Skin of body (tissue), 2 donors: ENCODE results near the gene VILL. TPM values are rescaled to one million over a fixed set of nuclear protein-coding genes. Genes with fewer than 3 reads are reported as not detected.

ENCODE experiments used
- DNase-seq: peaks from one replicate; lab custom pipeline; 2025; lab: John Stamatoyannopoulos, UW
- total RNA-seq: library from RNA; depleted of rRNA; stranded (reverse); fragments of >200 nt; gene quantifications from one replicate; pipeline ENCODE4 v1.2.3, GENCODE V29; 2014

Gene VILL
- total RNA-seq, 1 donor from 2014 or later: 15.4 TPM

DNA sequence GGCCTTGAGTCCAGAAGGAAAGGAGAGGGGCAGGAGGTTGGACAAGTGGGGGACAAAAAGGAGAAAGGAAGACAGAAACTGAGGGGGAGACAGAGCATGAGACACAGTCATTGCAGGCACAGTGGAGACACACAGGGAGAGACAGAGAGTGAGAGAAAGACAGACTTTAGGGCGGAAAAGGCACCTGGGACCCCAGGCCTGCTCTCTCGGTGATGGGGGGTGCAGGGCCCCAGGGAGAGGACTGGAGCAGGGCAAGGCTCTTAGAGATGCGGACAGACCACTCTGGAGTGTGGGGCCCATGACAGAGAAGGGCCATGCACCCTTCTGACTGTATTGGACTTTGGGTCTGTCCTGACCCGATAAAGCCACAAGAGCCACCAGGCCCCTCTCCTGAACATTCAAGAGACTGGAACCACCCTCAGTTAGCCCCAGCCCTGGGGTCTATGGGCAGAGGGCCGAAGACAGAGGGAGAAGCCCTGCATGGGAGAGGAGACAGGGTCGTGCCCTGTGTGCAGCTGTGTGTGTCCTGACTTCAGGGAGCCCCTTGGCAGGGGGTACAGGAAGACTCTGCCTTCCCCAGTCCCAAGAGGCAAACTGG lies 26.4 kb downstream of the VILL start:
- no peak for DNase-seq

DNA sequence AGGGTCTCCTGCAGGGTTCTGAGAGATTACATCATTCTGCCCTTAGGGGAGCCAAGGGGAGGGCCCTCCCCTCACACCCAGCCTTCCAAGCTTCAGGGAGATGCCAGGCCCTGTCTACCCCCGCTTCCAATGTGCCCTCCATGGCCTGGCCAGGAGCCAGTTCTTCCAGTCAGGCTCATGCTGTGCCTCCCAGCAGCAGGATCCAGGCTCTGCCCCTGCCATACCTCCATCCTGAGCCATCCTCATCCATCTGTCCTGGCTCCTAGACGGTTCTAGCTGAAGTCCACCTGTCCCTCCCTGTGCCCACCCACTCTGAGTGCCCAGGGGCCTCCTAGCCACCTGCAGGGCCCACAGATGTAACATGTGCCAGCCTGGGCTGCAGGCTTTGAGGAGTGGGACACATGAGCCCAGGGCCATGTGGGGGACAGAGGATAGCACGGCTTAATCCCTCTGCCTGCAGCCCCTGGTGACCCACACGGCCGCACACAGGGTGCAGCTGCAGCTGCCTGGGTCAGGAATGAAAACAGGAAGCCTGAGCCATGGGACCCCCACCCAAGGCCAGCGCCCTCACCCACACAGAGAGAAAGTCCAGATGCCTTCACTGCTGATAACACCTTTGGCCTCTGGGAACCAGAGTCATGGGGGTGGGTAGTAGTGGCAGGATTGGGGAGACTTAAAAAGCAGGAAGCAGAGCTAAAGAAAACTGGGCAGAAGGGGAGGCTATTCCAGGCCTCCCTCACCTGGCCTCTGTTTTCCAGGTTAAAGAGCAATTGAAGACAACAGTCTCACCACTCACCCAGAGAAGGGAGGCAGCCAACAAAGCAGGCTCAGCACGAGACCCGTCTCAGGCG lies 27.1 kb downstream of the VILL start:
- no peak for DNase-seq

DNA sequence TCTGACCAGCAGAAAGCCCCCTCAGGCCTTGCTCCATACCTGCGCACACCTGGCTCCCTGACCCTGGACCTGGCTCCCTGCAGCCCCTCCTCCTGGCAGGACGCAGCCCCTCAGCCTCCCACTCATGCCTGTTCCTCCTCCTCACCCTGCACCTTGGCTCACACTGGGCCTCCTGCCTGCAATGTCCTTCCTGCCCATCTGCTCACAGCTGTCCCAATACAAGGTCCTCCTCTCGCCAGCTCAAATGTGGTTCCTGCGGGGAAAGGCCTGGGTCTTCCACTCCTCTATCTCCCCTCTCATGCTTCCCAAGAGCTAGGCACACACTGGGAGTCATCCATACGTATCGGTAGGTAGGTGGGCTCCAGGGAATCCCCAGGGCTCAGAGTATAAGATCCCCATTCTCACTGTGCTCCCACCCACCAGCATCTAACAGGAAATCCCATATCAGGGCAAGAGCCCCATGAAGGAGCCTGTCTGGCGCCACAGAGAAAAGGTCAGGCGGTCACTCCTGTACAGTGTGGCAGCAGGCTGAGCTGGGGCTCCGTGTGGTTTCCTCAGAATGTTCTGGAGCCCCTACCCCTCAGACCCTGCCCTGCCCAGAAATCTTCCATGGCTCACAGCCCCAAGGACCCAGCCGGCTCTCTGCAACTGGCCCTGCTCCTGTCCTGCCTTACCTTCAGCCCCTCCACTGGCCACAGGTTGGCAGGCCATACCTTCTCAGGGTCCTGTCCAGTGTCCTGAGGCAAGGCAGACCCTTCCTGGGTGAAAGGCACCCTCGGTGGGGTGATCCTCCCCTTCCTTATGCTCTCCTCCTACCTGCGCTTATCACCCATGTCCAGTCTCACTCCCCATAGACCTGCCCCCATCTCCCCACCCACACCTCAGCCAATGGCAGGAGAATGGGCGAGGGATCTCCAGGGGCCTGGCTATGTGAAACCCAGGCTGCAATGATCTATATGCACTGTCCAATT lies 28.0 kb downstream of the VILL start:
- DNase-seq: no peak

DNA sequence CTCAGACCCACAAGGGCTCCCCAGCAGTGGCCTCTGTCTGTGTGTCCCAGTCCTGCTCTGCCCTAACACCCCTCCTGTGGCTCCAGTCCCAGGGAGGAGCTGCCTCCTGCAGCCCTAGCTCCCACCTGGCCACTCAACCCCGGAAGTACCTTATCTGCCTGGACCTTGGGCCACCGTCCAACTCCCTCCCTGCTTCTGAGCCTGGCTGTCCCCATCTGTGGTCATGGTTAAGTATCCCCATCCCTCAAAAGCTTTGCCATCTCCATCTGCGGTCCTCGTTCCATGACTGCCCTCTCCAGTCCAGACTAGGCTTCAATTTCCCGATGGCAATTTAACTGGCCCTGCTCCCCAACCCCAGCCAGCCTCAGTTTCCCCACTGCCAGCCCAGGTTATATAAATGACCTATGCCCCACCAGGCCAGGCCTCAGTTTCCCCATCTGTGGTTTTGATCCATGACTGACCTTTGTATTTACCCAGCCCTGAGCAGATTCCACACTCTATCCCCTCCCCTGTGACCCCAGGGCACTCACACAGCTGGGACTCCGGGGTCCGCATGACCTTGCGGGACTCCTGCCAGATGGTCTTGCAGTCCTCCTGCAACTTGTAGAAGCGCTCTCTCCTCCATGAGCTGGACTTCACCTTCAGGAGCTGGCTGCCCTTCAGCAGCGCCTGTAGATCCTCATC lies 29.2 kb downstream of the VILL start:
- DNase-seq: no peak

GRCh38 chr3:38020342-38020726 lies 29.7 kb downstream of the VILL start:
- DNase-seq: no peak

DNA sequence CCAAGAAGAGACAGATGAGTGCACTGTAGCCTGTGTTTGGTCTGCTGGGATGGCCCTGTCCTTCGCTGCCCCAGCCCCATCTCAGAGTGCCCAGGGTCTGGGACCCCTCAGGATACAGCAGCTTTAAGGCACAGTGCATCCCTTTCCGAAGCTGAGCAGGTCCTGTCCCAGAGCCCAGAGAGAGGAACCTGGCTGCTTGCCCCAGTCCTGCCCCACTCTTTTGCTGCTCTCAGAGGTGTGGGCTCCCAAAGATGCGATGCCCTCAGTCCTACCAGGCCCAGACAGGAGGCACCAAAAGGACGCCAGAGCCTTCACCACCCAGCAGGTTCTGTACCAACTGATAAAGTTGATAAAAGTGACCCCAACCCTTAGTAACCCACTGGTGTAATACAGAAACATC lies 30.6 kb downstream of the VILL start:
- no peak for DNase-seq

DNA sequence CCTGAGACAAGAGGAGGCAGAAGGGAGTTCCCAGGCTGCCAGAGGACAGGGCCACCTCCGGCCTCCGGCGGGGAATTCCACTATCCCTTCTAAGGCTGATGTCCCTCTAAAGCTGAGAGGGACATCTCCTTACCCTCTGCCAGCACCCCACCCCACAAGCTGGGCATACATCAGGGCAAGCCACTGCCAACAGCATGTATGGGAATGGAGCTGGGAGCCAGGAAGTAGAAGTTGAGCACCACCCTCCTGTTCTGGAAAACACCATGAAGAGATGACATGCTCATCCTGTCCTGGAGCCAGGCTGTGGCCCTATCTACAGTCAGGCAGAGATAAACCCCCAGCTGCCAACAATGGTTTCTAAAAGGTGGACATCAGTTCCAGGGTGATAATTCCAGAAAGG lies 31.7 kb downstream of the VILL start:
- DNase-seq: no peak

DNA sequence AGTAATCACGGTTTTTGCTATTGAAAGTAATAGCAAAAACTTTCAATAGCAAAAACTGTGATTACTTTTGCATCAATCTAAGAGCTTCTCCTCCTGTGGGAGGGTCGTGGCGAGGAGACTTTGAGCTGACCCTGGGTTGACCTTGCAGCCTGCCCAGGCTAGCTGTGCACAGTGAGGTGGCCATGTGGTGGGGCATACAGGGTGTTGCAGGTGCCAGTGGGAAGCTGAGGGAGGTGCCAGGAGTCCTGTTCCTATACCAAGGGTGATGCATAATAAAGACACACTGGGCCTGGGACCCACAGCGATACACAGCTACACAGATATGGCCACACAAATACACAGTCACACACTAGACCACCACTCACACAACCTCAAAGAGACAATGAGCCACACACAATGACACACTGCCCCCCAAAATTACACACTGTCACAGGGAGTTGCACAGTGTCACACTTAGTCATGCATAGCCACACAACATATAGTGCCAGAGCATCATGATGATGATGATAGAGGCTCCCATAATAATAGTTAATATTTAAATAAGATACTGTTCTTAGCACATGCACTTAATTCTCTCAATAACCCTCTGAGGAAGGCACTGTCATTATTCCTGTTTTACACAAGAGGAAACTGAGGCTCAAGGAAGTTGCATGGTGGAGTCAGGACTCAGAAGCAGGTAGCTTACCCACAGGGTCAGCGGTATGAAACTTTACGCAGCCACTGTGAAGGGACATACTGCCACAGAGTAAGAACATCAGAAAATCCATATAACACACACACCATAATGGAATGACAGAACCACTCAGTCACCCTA lies 32.5 kb downstream of the VILL start:
- no peak for DNase-seq

- DNase-seq: no peak
Measured at GRCh38 chr3:38026856-38027255, 36.3 kb downstream of the VILL start.

GRCh38 chr3:38027466-38028465 lies 37.2 kb downstream of the VILL start:
- DNase-seq: no peak

DNA sequence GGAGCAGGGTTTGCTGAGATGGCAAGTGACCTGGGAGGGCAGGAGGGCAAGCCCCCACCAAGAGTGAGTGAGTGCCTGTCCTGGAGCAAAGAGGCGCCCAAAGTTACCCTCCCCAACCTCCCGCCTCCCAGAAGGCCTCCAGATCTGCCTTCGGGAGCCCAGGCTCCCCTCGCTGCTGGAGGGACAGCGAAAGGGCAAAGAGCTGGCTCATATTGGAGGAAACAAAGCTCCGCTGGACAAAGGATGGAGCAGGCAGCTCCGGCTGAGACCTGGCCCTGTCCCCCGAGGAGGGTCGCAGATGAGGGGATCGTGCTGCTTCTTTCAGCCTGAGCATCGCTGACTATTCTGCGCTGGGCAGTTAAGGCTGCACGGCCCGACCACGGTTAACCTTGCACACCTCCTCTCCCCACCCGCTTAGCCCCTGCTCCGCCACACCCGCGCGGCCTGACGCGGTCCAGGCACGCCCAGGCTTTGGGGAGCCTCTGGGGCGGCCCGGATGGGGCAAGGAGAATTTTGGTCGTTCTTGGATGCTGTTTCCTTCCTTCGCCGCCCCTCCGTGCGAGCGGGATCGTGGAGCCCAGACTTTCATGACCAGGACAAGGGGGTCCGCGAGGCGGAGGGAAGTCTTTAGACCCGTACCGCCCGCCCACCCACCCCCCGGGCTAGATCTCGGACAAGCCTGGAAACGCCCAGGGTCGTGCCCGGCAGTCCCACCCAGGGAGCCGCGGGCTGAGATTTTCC lies 38.2 kb downstream of the VILL start:
- DNase-seq: no peak

GRCh38 chr3:38029400-38030125 lies 39.0 kb downstream of the VILL start, which contains the start of gene PLCD1:
TSS of gene PLCD1 (minus strand) at chr3:38029642. CDS start at chr3:38029539, 103 bp downstream.
- DNase-seq: peak; percentile 61

DNA sequence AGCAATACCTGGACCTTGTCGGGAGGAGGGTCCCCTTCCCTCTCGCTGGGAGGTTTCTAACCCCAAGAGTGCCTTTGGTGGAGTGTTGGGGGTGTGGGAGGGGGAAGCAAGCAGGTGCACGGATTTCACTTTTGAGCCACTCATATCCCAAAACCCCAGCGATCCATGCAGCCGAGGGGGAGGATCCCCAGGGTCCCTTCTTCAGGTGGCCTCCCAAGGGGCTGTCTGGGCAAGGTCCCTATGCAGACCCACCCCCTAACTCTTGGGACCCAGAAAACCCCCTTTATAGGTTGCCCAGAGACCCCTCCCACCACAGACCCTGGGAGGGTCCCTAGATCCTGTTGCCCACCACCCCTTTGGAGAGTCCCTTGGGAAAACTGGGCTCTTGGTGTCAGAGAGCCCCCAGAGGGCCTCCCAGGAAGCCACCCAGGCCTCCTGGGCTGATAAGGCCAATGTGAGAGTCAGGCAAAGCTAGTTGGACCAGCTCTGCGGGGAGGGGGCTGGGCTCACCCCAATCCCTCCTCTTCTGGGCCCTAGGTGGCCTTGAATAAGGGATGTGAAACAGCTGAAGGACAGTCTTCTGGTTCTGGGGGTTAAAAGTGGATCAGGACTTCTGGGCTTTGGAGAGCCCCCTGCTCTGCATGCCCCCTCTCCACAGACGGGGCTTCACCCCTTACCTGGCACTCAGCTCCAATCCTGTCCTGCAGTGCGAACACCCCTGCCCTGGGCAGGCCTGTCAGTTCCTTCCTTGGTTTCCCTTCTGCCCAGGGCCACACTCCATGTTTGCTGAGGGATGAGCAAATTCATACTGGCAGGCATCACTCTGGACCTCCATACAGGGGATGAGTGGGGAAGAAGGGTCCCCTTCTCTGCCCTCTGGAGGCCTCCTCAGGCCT lies 39.8 kb downstream of the VILL start:
- DNase-seq: no peak

GRCh38 chr3:38031022-38031994 lies 40.7 kb downstream of the VILL start:
- no peak for DNase-seq

- no peak for DNase-seq
Measured at GRCh38 chr3:38032328-38032865, 41.8 kb downstream of the VILL start.
